HG03108 (cell line): ENCODE measurements around the gene TMCC1.
A peak's percentile ranks its signal among the peaks of the same experiment; 100 is the strongest.
"Not testable (repeated sequence)": the region's sequence is repeated elsewhere in the genome, so short reads cannot be mapped to it uniquely, and the experiment has no call there.

Experiments used
- ATAC-seq: cut with Tn5 transposase; IDR thresholded peaks from one replicate; pipeline ENCODE4 v1.9.1; 2021; ENCODE audit warnings: moderate library complexity; ENCODE audit not compliant: unreplicated experiment

The TMCC1 gene

GRCh38 chr3:129893581-129894070, at the start of gene TMCC1:
Gene TMCC1, minus strand, starts transcription at chr3:129893711.
- peak; percentile 81 for ATAC-seq

GRCh38 chr3:129943020-129943419, 49.5 kb upstream of the TMCC1 start:
- ATAC-seq, result no peak

DNA sequence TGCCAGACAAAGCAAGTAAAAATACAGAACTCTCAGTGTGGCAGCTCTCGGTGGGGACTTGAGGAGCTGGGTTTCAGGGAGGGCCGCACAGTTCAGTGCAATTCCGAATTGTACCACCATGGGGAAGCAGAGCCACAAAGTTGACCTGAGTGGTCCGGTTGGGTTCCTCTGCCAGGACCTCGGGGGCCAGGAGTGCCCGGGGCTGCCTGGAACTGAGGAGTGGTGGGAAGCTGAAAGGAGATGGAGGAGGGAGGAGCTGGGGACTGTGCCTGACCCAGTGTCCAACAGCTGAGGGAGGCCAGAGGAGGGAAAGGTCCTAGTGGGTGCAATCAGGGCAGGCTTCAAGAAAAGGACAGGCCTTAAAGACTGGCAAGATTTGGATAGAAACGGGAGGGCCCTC, 48.8 kb upstream of the TMCC1 start:
- peak; percentile 69 for ATAC-seq

DNA sequence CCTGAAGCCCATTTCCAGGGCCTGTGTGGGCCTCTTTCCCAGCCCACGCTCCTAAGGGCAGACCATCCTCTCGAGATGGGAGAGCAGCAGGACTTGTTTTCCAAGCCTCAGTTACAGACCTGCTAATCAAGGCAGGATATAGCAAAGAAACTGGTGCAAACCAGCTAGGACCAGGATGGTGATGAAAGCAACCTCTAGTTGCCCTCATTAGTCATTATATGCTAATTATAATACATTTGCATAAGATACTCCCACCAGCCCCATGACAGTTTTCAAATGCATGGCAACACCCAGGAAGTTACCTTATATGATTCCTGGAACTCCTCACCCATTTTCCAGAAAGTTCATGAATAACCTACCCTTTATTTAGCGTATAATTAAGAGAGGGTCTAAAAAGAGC, 46.6 kb upstream of the TMCC1 start:
- no peak for ATAC-seq

- no peak for ATAC-seq
Measured at GRCh38 chr3:129938140-129938930, 44.8 kb upstream of the TMCC1 start.

DNA sequence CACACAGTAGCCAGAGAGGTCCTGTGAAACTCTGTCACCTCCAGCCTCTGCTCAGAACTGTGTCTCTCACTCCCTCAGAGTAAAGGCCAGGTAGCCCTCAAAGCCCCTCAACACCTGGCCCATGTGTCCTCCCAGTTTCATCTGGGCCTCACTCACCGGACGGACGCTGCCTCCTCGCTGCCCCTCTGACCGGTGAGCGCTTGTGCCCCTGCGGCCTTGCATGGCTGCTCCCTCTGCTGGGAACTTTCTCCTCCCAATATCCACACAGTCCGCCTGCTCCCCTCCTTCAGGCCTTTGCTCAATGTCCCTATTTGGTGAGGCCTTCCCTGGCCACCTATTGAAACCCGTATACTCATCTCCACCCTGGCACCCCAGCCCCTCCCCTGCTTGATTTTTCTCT, 44.2 kb upstream of the TMCC1 start:
- ATAC-seq, result no peak

DNA sequence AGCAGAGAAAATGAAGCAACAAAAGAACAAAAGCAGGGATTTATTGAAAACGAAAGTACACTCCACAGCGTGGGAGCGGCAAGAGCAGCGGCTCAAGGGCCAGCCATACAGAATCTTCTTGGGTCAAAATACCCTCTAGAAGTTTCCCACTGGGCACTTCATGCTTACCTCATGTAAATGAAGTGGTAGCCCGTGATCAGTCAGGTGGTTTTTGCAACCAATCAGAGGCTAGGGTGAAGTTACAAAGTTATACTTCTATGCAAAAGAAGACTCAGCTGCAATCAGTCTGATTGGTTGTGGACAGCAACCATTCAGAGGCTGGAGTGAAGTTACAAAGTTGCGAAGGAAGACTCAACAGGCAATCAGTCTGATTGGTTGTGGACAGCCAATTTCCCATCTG, 43.2 kb upstream of the TMCC1 start:
- ATAC-seq, result no peak

- ATAC-seq, result no peak
Measured at GRCh38 chr3:129934234-129935123, 41.0 kb upstream of the TMCC1 start.

GRCh38 chr3:129933471-129933870, 40.0 kb upstream of the TMCC1 start:
- no peak for ATAC-seq

- ATAC-seq, result no peak
Measured at GRCh38 chr3:129929383-129929782, 35.9 kb upstream of the TMCC1 start.

DNA sequence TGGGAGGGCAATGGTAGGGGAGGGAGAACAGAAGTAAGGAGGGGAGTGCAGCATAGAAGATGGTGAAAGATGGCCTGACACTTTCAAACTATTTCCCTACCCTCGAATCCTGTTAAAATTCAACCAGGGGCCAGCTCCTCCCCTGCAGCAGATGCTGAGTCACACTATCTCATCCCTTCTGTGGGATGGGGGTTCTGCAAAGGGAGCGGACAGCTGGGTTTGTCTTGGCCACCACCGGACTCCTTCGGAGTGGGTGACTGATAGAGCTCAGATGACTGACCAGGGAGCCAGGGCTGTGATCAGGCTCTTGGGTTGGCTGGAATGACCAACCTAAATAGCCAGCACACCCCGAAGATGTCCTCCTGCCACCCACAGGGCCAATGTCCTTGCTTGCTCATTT, 33.6 kb upstream of the TMCC1 start:
- no peak for ATAC-seq

DNA sequence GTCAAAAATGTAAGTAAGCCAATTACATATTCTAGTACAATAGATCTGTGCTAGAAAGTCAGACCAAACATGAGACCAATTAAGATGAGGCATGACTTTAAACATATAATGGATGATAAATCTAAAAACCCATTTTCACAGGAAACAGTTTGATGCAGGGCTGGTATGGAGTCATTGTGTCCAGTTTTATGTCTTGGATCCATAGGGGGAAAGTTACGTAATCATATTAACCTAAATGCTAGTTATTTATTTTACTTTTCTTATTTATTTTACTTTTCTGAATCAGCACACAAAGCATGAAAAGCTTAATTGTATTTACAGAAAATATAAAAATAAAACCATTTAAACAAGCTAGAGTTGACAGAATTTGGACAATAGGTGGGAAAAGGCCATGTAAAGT, 26.3 kb upstream of the TMCC1 start:
- ATAC-seq, result no peak

- ATAC-seq, result no peak
Measured at GRCh38 chr3:129919357-129919756, 25.8 kb upstream of the TMCC1 start.

DNA sequence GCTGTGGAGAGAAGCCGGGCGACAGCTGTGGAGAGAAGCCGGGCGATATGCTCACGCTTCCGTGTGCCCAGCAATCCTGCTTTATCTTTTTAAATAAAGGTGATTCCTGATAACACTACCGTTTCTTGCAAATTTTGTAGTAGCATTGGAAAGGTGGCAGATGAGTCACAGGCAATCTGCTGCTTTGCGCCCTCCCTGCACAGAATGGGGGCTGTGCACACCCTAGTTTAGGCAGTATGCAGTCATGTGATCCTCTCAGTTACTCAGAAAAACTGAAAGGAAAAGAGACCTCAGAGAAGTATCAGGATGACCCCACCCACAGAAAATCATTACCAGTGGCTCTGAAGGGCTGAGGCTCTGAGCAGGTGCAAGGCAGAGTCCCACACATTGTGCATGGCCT, 24.9 kb upstream of the TMCC1 start:
- ATAC-seq, result no peak

- no peak for ATAC-seq
Measured at GRCh38 chr3:129917423-129918007, 24.0 kb upstream of the TMCC1 start.

DNA sequence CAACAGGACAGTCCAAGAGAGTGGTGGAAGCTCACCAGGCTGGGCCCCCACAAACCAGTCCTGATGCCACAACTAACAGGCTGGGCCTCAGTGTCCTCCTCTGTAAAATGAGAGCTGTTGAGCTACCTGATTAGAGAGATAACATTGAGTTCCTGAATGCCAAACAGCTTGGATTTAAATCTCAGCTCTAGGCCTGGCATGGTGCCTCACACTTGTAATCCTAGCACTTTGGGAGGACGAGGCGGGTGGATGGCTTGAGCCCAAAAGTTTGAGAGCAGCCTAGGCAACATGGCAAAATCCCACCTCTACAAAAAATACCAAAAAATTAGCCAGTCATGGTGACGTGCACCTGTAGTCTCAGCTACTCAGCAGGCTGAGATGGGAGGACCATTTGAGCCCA, 20.1 kb upstream of the TMCC1 start:
- ATAC-seq, result no peak

GRCh38 chr3:129911261-129911861, 17.9 kb upstream of the TMCC1 start:
- no peak for ATAC-seq

DNA sequence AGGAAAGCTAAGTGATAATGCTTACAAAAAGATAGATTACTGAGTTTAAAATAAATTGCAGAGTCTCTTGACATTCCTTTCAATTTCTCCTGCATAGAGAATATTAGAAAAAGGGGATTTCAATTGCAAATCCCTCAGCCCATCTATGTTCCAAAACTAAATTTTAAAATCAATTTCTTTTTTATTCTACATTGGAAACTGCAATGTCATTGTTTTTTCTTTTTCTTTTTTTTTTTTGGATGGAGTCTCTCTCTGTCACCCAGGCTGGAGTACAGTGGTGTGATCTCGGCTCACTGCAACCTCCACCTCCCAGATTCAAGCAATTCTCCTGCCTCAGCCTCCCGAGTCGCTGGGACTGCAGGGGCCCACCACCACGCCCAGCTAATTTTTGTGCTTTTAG, 15.7 kb upstream of the TMCC1 start:
- ATAC-seq, result not testable (repeated sequence)

DNA sequence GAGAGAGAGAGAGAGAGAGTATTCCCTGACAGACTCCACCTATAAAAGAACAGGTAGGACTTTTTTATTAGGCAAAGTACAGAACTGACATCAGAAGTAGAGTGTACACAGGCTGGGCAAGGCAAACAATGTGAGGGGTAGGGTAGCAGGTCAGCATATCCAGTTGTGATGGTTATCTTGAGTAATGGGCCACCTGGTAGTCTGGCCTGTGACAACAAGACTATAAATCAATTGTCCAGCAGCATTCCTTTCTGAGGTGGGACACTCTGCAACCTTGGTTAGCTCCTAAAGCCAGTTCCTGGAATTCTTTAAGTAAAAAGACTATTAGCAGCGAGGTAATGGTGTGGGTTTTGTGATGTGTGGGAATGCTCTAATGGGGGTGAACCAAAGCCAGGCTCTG, 14.9 kb upstream of the TMCC1 start:
- no peak for ATAC-seq

- not testable (repeated sequence) for ATAC-seq
Measured at GRCh38 chr3:129901272-129901671, 7.8 kb upstream of the TMCC1 start.

- ATAC-seq, result no peak
Measured at GRCh38 chr3:129897026-129897425, 3.5 kb upstream of the TMCC1 start.
